ENCODE results near the gene TMEM52. TPM values are rescaled to one million over a fixed set of nuclear protein-coding genes. Genes with fewer than 3 reads are reported as not detected.

Gene TMEM52
- total and polyA plus RNA-seq, 4 donors = 2.6 to 13.1 (median 3.0) TPM

DNA sequence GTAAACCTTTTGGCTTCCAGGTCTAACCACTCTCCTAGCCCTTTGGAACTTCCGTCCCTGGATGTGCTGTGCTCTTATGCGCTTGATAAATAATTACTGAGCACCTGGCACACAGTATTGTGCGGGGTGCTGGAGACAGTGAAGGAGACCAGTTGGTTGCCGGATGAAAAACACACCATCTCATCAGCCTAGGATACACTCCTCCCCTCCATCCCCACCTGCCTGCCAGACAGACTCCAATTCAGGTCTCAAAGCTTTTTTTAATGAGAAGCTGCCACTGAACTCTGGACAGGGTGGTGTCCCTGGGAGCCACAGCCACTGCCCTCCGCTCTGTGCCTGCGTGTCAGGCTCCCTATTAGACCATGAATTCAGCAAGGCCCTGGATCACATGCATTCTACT lies 37.4 kb downstream of the TMEM52 start:
- no peak overlapping the region for H3K4me3 ChIP-seq (ENCODE audit: low read depth in 1 of 3, low read length in 3 of 3)
- H3K9ac ChIP-seq (ENCODE audit: low read depth in 1 of 2, low read length in 2 of 2) = no peak overlapping the region
- H3K36me3 ChIP-seq (ENCODE audit: control insufficient read depth in 4 of 4, insufficient read depth in 3 of 4, low read depth in 1 of 4, low read length in 3 of 4) = no peaks in the 10 kb centered on the region
- H3K4me1 ChIP-seq (ENCODE audit: control insufficient read depth in 4 of 4, insufficient read depth in 4 of 4, low read length in 3 of 4) = peaks cover 6 to 28% (median 22%) of the 10 kb centered on the region in 4 donors
- no peak for DNase-seq (ENCODE audit: low spot score)
- no peaks in the 10 kb centered on the region for H3K9me3 ChIP-seq (ENCODE audit: control insufficient read depth in 4 of 4, low read length in 3 of 4)
- TF ChIP-seq, protein P1, sequence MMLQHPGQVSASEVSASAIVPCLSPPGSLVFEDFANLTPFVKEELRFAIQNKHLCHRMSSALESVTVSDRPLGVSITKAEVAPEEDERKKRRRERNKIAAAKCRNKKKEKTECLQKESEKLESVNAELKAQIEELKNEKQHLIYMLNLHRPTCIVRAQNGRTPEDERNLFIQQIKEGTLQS (IDR thresholded peaks at IDR 0.05) = no peak
- TF ChIP-seq SP1 (IDR thresholded peaks at IDR 0.05) (no peak), HNF4G (IDR thresholded peaks at IDR 0.05) (no peak), RXRA (IDR thresholded peaks at IDR 0.05) (peak; percentile 8), HNF4A (conservative IDR thresholded peaks at IDR 0.05) (peak in 1 of 2 donors; percentile 27)
- peak overlapping the region; percentile 4 to 10 for H3K27ac ChIP-seq (ENCODE audit: low read depth in 1 of 2, low read length in 2 of 2)
- H3K27me3 ChIP-seq (ENCODE audit: control insufficient read depth in 4 of 4, insufficient read depth in 4 of 4, low read length in 3 of 4) = no peaks in the 10 kb centered on the region
- 47% methylated on average over 6 of the region's 6 CpGs for WGBS

DNA sequence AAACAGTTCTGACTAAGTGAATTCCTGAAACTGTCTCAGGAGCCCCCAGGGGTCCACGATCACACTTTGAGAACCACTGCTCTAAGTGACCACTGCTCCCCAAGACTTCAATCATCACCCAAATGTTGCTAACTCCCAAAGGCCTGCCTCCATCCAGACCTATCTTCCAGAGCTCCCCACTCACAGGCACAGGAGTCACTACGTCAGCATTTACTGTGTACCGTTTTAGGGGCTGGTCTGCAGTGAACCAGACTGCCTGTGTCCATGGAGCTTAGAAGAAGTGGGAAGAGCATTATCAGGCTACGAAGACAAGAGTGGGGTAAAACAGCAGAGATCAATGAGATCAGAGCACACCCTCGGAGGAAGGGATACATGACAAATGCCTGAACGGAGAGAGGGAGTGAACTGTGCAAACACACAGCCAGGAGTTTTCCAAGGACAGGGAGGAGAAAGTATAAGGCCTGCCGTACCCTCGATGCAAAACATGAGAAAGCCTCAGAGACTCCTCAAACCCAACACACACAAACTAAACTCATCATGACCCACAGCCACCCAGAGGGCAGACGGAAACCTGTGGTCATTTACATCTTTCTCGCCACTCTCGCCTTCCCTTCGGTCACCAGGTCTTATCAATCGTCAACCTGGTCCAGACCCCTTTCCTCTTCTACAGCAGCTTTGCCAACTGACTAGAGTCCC lies 38.3 kb downstream of the TMEM52 start:
- no peak for DNase-seq (ENCODE audit: low spot score)
- TF ChIP-seq NR2F2 (IDR thresholded peaks at IDR 0.05) (no peak), HNF4G (IDR thresholded peaks at IDR 0.05) (no peak), EGR1 (IDR thresholded peaks at IDR 0.05; ENCODE audit: low read depth in 2 of 2) (no peak), YY1 (IDR thresholded peaks at IDR 0.05) (no peak), RAD21 (IDR thresholded peaks at IDR 0.05) (no peak), HNF4A (conservative IDR thresholded peaks at IDR 0.05) (no peak), FOXA1 (IDR thresholded peaks at IDR 0.05) (no peak), TAF1 (conservative IDR thresholded peaks at IDR 0.05) (no peak), SP1 (IDR thresholded peaks at IDR 0.05) (no peak)
- TF ChIP-seq, protein P2, sequence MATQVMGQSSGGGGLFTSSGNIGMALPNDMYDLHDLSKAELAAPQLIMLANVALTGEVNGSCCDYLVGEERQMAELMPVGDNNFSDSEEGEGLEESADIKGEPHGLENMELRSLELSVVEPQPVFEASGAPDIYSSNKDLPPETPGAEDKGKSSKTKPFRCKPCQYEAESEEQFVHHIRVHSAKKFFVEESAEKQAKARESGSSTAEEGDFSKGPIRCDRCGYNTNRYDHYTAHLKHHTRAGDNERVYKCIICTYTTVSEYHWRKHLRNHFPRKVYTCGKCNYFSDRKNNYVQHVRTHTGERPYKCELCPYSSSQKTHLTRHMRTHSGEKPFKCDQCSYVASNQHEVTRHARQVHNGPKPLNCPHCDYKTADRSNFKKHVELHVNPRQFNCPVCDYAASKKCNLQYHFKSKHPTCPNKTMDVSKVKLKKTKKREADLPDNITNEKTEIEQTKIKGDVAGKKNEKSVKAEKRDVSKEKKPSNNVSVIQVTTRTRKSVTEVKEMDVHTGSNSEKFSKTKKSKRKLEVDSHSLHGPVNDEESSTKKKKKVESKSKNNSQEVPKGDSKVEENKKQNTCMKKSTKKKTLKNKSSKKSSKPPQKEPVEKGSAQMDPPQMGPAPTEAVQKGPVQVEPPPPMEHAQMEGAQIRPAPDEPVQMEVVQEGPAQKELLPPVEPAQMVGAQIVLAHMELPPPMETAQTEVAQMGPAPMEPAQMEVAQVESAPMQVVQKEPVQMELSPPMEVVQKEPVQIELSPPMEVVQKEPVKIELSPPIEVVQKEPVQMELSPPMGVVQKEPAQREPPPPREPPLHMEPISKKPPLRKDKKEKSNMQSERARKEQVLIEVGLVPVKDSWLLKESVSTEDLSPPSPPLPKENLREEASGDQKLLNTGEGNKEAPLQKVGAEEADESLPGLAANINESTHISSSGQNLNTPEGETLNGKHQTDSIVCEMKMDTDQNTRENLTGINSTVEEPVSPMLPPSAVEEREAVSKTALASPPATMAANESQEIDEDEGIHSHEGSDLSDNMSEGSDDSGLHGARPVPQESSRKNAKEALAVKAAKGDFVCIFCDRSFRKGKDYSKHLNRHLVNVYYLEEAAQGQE (IDR thresholded peaks at IDR 0.05) = no peak
- TF ChIP-seq, protein P3, sequence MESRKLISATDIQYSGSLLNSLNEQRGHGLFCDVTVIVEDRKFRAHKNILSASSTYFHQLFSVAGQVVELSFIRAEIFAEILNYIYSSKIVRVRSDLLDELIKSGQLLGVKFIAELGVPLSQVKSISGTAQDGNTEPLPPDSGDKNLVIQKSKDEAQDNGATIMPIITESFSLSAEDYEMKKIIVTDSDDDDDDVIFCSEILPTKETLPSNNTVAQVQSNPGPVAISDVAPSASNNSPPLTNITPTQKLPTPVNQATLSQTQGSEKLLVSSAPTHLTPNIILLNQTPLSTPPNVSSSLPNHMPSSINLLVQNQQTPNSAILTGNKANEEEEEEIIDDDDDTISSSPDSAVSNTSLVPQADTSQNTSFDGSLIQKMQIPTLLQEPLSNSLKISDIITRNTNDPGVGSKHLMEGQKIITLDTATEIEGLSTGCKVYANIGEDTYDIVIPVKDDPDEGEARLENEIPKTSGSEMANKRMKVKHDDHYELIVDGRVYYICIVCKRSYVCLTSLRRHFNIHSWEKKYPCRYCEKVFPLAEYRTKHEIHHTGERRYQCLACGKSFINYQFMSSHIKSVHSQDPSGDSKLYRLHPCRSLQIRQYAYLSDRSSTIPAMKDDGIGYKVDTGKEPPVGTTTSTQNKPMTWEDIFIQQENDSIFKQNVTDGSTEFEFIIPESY (IDR thresholded peaks at IDR 0.05) = no peak
- no peaks in the 10 kb centered on the region for H3K9me3 ChIP-seq (ENCODE audit: control insufficient read depth in 4 of 4, low read length in 3 of 4)
- H3K4me1 ChIP-seq (ENCODE audit: control insufficient read depth in 4 of 4, insufficient read depth in 4 of 4, low read length in 3 of 4) = peaks cover 6 to 32% (median 22%) of the 10 kb centered on the region in 4 donors
- 57% methylated on average over 13 of the region's 13 CpGs for WGBS
- no peaks in the 10 kb centered on the region for H3K27me3 ChIP-seq (ENCODE audit: control insufficient read depth in 4 of 4, insufficient read depth in 4 of 4, low read length in 3 of 4)
- H3K36me3 ChIP-seq (ENCODE audit: control insufficient read depth in 4 of 4, insufficient read depth in 3 of 4, low read depth in 1 of 4, low read length in 3 of 4) = peaks cover 0 to 3% (median 0%) of the 10 kb centered on the region in 4 donors
- no peak overlapping the region for H3K4me3 ChIP-seq (ENCODE audit: low read depth in 1 of 3, low read length in 3 of 3)
- H3K9ac ChIP-seq (ENCODE audit: low read depth in 1 of 2, low read length in 2 of 2) = no peak overlapping the region
- H3K27ac ChIP-seq (ENCODE audit: low read depth in 1 of 2, low read length in 2 of 2) = no peak overlapping the region
